ENCODE results near the gene PTPN18.

DNA sequence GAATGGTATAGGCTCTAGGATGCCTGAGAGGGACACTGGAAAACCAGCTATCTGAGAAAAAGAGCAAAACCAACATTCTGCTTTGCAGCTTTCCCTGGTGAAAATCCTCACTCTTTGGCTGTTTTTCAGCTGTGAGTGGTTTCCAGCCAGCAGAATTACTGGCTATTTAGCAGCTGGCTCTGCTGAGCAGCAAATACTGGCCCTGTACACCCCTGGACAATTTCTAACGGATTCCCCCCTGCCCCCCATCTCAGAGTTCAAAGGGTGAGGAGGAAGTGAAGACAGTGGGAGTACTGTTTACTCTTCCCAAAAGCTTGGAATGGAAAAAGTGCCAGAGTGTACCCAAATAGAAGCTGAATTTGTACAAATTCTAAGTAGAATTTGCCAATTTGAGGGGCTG lies 39.3 kb upstream of the PTPN18 start:
- no peak for TF ChIP-seq FOXA1 (IDR thresholded peaks at IDR 0.05)
- TF ChIP-seq ARNT (IDR thresholded peaks at IDR 0.05): no peak
- no peak for TF ChIP-seq FOXK2 (IDR thresholded peaks at IDR 0.05)
- TF ChIP-seq FOXM1 (IDR thresholded peaks at IDR 0.05; ENCODE audit: borderline replicate concordance): no peak
- TF ChIP-seq ELF4 (IDR thresholded peaks at IDR 0.05): no peak
- TF ChIP-seq BHLHE40 (IDR thresholded peaks at IDR 0.05; ENCODE audit: borderline replicate concordance): no peak
- no peak for TF ChIP-seq LEF1 (IDR thresholded peaks at IDR 0.05; ENCODE audit: borderline replicate concordance)
- no peak for TF ChIP-seq ZNF384 (IDR thresholded peaks at IDR 0.05)
- TF ChIP-seq, protein P1, sequence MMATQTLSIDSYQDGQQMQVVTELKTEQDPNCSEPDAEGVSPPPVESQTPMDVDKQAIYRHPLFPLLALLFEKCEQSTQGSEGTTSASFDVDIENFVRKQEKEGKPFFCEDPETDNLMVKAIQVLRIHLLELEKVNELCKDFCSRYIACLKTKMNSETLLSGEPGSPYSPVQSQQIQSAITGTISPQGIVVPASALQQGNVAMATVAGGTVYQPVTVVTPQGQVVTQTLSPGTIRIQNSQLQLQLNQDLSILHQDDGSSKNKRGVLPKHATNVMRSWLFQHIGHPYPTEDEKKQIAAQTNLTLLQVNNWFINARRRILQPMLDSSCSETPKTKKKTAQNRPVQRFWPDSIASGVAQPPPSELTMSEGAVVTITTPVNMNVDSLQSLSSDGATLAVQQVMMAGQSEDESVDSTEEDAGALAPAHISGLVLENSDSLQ (IDR thresholded peaks at IDR 0.05): no peak
- TF ChIP-seq CTBP1 (IDR thresholded peaks at IDR 0.05; ENCODE audit: borderline replicate concordance): no peak

Measured in HEK293T (cell line).